Stimulated activated CD4-positive, alpha-beta T cell treated with anti-CD3 and anti-CD28 coated beads, Interleukin-1b, Interleukin-23, amount 100 ng/mL, for 24 hours (primary cell): ENCODE data around the gene OR14A16.

Experiments
- DNase-seq, 4 experiments: peaks; one replicate each; pipeline ENCODE4 v3.0.0-alpha.2; 2020; ENCODE audit warnings: low read depth in 4 of 4, low spot score in 1 of 4

Gene OR14A16

GRCh38 chr1:247769603-247770002 is 54.3 kb downstream of the OR14A16 start:
- no peak for DNase-seq
